Measurements from ENCODE around the gene RTF2.
"Not testable (repeated sequence)": the region's sequence is repeated elsewhere in the genome, so short reads cannot be mapped to it uniquely, and the experiment has no call there.

The RTF2 gene

GRCh38 chr20:56503916-56504315, 35.5 kb downstream of the RTF2 start:
- DNase-seq = no peak

- DNase-seq = peak; percentile 10
These were observed 36.1 kb downstream of the RTF2 start for GRCh38 chr20:56504373-56505005.

- no peak for DNase-seq
These were observed 37.7 kb downstream of the RTF2 start for GRCh38 chr20:56506103-56506502.

- no peak for DNase-seq
These were observed 43.5 kb downstream of the RTF2 start for GRCh38 chr20:56511926-56512325.

- no peak for DNase-seq
These were observed 45.0 kb downstream of the RTF2 start for GRCh38 chr20:56513161-56514150.

- no peak for DNase-seq
These were observed 48.2 kb downstream of the RTF2 start for GRCh38 chr20:56516631-56517030.

- no peak for DNase-seq
These were observed 48.8 kb downstream of the RTF2 start for GRCh38 chr20:56517211-56517610.

GRCh38 chr20:56517641-56518040, 49.2 kb downstream of the RTF2 start:
- DNase-seq = no peak

GRCh38 chr20:56518126-56518525, 49.7 kb downstream of the RTF2 start:
- DNase-seq = no peak

- no peak for DNase-seq
These were observed 50.4 kb downstream of the RTF2 start for GRCh38 chr20:56518721-56519398.

- no peak for DNase-seq
These were observed 51.1 kb downstream of the RTF2 start for GRCh38 chr20:56519551-56519950.

- DNase-seq = no peak
These were observed 51.8 kb downstream of the RTF2 start for GRCh38 chr20:56520180-56520579.

GRCh38 chr20:56520746-56521354, 52.4 kb downstream of the RTF2 start:
- not testable (repeated sequence) for DNase-seq

GRCh38 chr20:56522311-56522710, 53.9 kb downstream of the RTF2 start:
- no peak for DNase-seq

- not testable (repeated sequence) for DNase-seq
These were observed 56.0 kb downstream of the RTF2 start, which contains the start of gene FAM209A for GRCh38 chr20:56524444-56524843. FAM209A (plus strand) TSS chr20:56524744; CDS start chr20:56524809, 65 bp downstream.

- no peak for DNase-seq
These were observed 59.1 kb downstream of the RTF2 start for GRCh38 chr20:56527521-56527920.

GRCh38 chr20:56532946-56533345, 64.5 kb downstream of the RTF2 start, which contains the start of gene FAM209B:
FAM209B (plus strand) TSS chr20:56533246; CDS start chr20:56533342, 96 bp downstream.
- not testable (repeated sequence) for DNase-seq

GRCh38 chr20:56537997-56538396, 69.6 kb downstream of the RTF2 start:
- DNase-seq = no peak

GRCh38 chr20:56540415-56540814, 72.0 kb downstream of the RTF2 start:
- no peak for DNase-seq

- DNase-seq = no peak
These were observed 74.1 kb downstream of the RTF2 start for GRCh38 chr20:56542489-56543030.

- no peak for DNase-seq
These were observed 83.1 kb downstream of the RTF2 start for GRCh38 chr20:56551571-56551970.

- no peak for DNase-seq
These were observed 84.6 kb downstream of the RTF2 start for GRCh38 chr20:56552911-56553629.

All from CD4-positive, alpha-beta T cell treated with Interleukin-17A for 1 hour (primary cell).